H1 (cell line): ENCODE measurements around the gene LSM14B. TPM values are rescaled to one million over a fixed set of nuclear protein-coding genes. Genes with fewer than 3 reads are reported as not detected.

ENCODE experiments used
- CTCF ChIA-PET: fragments of 300-600 bp; sonication (Branson Sonifier 250); formaldehyde crosslinking; loops from one replicate; lab custom pipeline; 2021; ENCODE audit not compliant: partially characterized antibody; lab: Charles Lee
- POLR2A ChIA-PET: fragments of 300-600 bp; sonication (Branson Sonifier 250); formaldehyde crosslinking; loops from one replicate; lab custom pipeline; 2021; ENCODE audit warnings: inconsistent platforms; ENCODE audit not compliant: partially characterized antibody; lab: Charles Lee
- DNase-seq, 2 experiments: peaks; one replicate each; pipeline versions ENCODE4 v3.0.0 to v3.0.0-alpha.2; 2010 to 2022; ENCODE audit warnings: low spot score in 2 of 2, low read depth in 1 of 2, mixed read lengths in 1 of 2
- FAIRE-seq: peaks from 2 replicates; lab custom pipeline; 2011; peaks lifted over from hg19 to GRCh38; lab: Jason Lieb, UNC
- H2AFZ ChIP-seq: 2 replicates; pipeline ENCODE4 v1.8.1; 2012; ENCODE audit warnings: low read length, inconsistent platforms
- H2AK5ac ChIP-seq: 2 replicates; pipeline ENCODE4 v1.6.1; 2013; ENCODE audit warnings: low read depth, low read length
- H2BK120ac ChIP-seq: replicated peaks from 2 replicates; pipeline ENCODE3; 2013; ENCODE audit warnings: low read depth, low read length, inconsistent platforms
- H2BK12ac ChIP-seq: 2 replicates; pipeline ENCODE4 v1.6.1; 2013; ENCODE audit warnings: low read depth, low read length
- H2BK15ac ChIP-seq: 2 replicates; pipeline ENCODE4 v1.6.1; 2013; ENCODE audit warnings: low read length
- H2BK20ac ChIP-seq: 2 replicates; pipeline ENCODE4 v1.6.1; 2013; ENCODE audit warnings: low read length
- H2BK5ac ChIP-seq: 2 replicates; pipeline ENCODE4 v1.6.1; 2013; ENCODE audit warnings: low read depth, low read length
- H3K14ac ChIP-seq: 2 replicates; pipeline ENCODE4 v1.6.1; 2013; ENCODE audit warnings: inconsistent platforms; ENCODE audit not compliant: insufficient read length
- H3K18ac ChIP-seq: 2 replicates; pipeline ENCODE4 v1.6.1; 2013; ENCODE audit warnings: low read length; ENCODE audit errors: extremely low read depth
- H3K23ac ChIP-seq: 2 replicates; pipeline ENCODE4 v1.6.1; 2013; ENCODE audit warnings: inconsistent platforms; ENCODE audit not compliant: insufficient read length
- H3K23me2 ChIP-seq: 2 replicates; pipeline ENCODE4 v1.6.1; 2013; ENCODE audit warnings: low read depth, low read length
- H3K27ac ChIP-seq: 2 replicates; pipeline ENCODE4 v1.6.1; 2011; ENCODE audit warnings: low read depth, low read length, inconsistent platforms
- H3K27me3 ChIP-seq, 4 experiments: replicated peaks in 1 of 4; 1 replicate in 1 of 4; 2 replicates in 3 of 4; pipeline versions ENCODE4 v1.6.1 to v1.8.1; 2011 to 2013; ENCODE audit warnings: low read length in 3 of 4, mild to moderate bottlenecking in 3 of 4, inconsistent platforms in 2 of 4, mixed read lengths in 2 of 4, moderate library complexity in 1 of 4; ENCODE audit not compliant: control insufficient read depth in 3 of 4, insufficient read depth in 3 of 4; ENCODE audit errors: extremely low read depth in 1 of 4
- H3K36me3 ChIP-seq, 4 experiments: 2 replicates each; pipeline versions ENCODE4 v1.6.1 to v1.8.1; 2011 to 2013; ENCODE audit warnings: mild to moderate bottlenecking in 4 of 4, low read length in 3 of 4, moderate library complexity in 2 of 4, control low read depth in 1 of 4, inconsistent platforms in 1 of 4; ENCODE audit not compliant: insufficient read depth in 4 of 4, control insufficient read depth in 2 of 4
- H3K4ac ChIP-seq: replicated peaks from 2 replicates; pipeline ENCODE3; 2013; ENCODE audit warnings: low read length, low read depth, mixed read lengths, inconsistent platforms; ENCODE audit not compliant: insufficient read length
- H3K4me1 ChIP-seq, 4 experiments: replicated peaks in 1 of 4; 1 replicate in 1 of 4; 2 replicates in 3 of 4; pipeline versions ENCODE4 v1.6.1 to v1.8.1; 2011 to 2013; ENCODE audit warnings: low read length in 3 of 4, inconsistent platforms in 2 of 4, mixed read lengths in 1 of 4; ENCODE audit not compliant: insufficient read depth in 4 of 4, control insufficient read depth in 3 of 4
- H3K4me2 ChIP-seq, 2 experiments: 2 replicates each; pipeline versions ENCODE4 v1.6.1 to v1.8.1; 2011 to 2013; ENCODE audit warnings: low read depth in 2 of 2, low read length in 2 of 2, control low read depth in 1 of 2, inconsistent platforms in 1 of 2, mild to moderate bottlenecking in 1 of 2; ENCODE audit not compliant: insufficient read depth in 1 of 2
- H3K4me3 ChIP-seq, 4 experiments: fragments of 200-600, 300-600 bp in 1 of 4; sonication (generic), shearing (Covaris generic), sonication (Bioruptor Twin) in 1 of 4; 2 replicates each; pipeline versions ENCODE4 v1.5.1 to v1.8.1; 2011 to 2016; ENCODE audit warnings: low read length in 4 of 4, low read depth in 3 of 4, control low read depth in 2 of 4, inconsistent platforms in 2 of 4, mild to moderate bottlenecking in 2 of 4, mixed read lengths in 1 of 4, moderate library complexity in 1 of 4; ENCODE audit not compliant: insufficient read depth in 2 of 4; ENCODE audit errors: extremely low read depth in 1 of 4
- H3K56ac ChIP-seq: replicated peaks from 2 replicates; pipeline ENCODE3; 2013; ENCODE audit warnings: low read depth, mild to moderate bottlenecking, mixed read lengths, low read length, inconsistent platforms; ENCODE audit not compliant: insufficient read length
- H3K79me1 ChIP-seq: 2 replicates; pipeline ENCODE4 v1.6.1; 2013; ENCODE audit warnings: low read depth, low read length, control low read depth
- H3K79me2 ChIP-seq, 2 experiments: 2 replicates each; pipeline versions ENCODE4 v1.6.1 to v1.8.1; 2012 to 2013; ENCODE audit warnings: low read length in 2 of 2, mild to moderate bottlenecking in 2 of 2, inconsistent platforms in 1 of 2; ENCODE audit not compliant: insufficient read depth in 2 of 2, control insufficient read depth in 1 of 2
- H3K9ac ChIP-seq, 4 experiments: replicated peaks in 1 of 4; 1 replicate in 1 of 4; 2 replicates in 3 of 4; pipeline versions ENCODE4 v1.6.1 to v1.8.1; 2011 to 2013; ENCODE audit warnings: low read depth in 3 of 4, low read length in 3 of 4, control low read depth in 2 of 4, mild to moderate bottlenecking in 2 of 4, moderate library complexity in 2 of 4, inconsistent platforms in 1 of 4; ENCODE audit errors: extremely low read depth in 1 of 4
- H3K9me3 ChIP-seq, 2 experiments: 2 replicates each; pipeline versions ENCODE4 v1.6.1 to v1.8.1; 2012 to 2013; ENCODE audit warnings: mild to moderate bottlenecking in 2 of 2, moderate library complexity in 2 of 2, control low read depth in 1 of 2, inconsistent platforms in 1 of 2, low read depth in 1 of 2, low read length in 1 of 2, mixed read lengths in 1 of 2; ENCODE audit not compliant: insufficient read depth in 2 of 2
- H4K20me1 ChIP-seq, 2 experiments: replicated peaks in 1 of 2; 2 replicates each; pipeline versions ENCODE3 to v1.8.1; 2011 to 2013; ENCODE audit warnings: inconsistent platforms in 2 of 2, low read length in 2 of 2, mild to moderate bottlenecking in 1 of 2; ENCODE audit not compliant: insufficient read depth in 2 of 2, control insufficient read depth in 1 of 2
- H4K5ac ChIP-seq: 2 replicates; pipeline ENCODE4 v1.6.1; 2013; ENCODE audit warnings: low read length, low read depth, mixed read lengths, inconsistent platforms; ENCODE audit not compliant: insufficient read length
- H4K8ac ChIP-seq: 2 replicates; pipeline ENCODE4 v1.8.0; 2013; ENCODE audit warnings: mild to moderate bottlenecking, moderate library complexity, low read length, inconsistent platforms; ENCODE audit not compliant: insufficient read depth; ENCODE audit errors: extremely low read depth
- H4K91ac ChIP-seq: replicated peaks from 2 replicates; pipeline ENCODE3; 2013; ENCODE audit warnings: low read length, mixed read lengths, inconsistent platforms; ENCODE audit not compliant: insufficient read length
- ASH2L ChIP-seq: fragments of 200-600, 300-600 bp; sonication (generic); IDR thresholded peaks from one replicate; pipeline ENCODE4 v1.7.1; 2017; ENCODE audit warnings: low read length
- EP300 ChIP-seq, 2 experiments: IDR thresholded peaks; 1 replicate in 1 of 2; 2 replicates in 1 of 2; pipeline ENCODE4 v1.6.1; 2011 to 2012; ENCODE audit warnings: low read depth in 2 of 2, low read length in 2 of 2, mild to moderate bottlenecking in 2 of 2, borderline replicate concordance in 1 of 2, inconsistent platforms in 1 of 2, moderate library complexity in 1 of 2
- KDM5A ChIP-seq: fragments of 200-600 bp; IDR thresholded peaks from 2 replicates; pipeline ENCODE4 v1.7.1; 2012; ENCODE audit warnings: mild to moderate bottlenecking, low read length, inconsistent platforms, mixed read lengths
- SP4 ChIP-seq: IDR thresholded peaks from 2 replicates; pipeline ENCODE4 v1.6.1; 2012; ENCODE audit warnings: low read length, inconsistent platforms
- SRF ChIP-seq: IDR thresholded peaks from 2 replicates; pipeline ENCODE4 v1.6.1; 2011; ENCODE audit warnings: mild to moderate bottlenecking, low read depth, low read length, moderate library complexity
- SUZ12 ChIP-seq: fragments of 200-600 bp; sonication (generic); IDR thresholded peaks from 2 replicates; pipeline ENCODE4 v1.6.1; 2012; ENCODE audit warnings: mild to moderate bottlenecking, inconsistent platforms, low read length, moderate library complexity, mixed read lengths
- ZNF274 ChIP-seq: IDR thresholded peaks from 2 replicates; pipeline ENCODE4 v1.7.0; 2012; ENCODE audit warnings: low read length, borderline replicate concordance; ENCODE audit errors: extremely low read depth
- WGBS, 2 experiments: shearing (Covaris generic) in 1 of 2; methylation state at CpG; one replicate each; pipeline versions ENCODE4 v1.1.6 to v1.1.7; 2013 to 2015; ENCODE audit warnings: low lambda C conversion rate in 2 of 2, mixed read lengths in 2 of 2, inconsistent platforms in 1 of 2, low coverage in 1 of 2, missing lambda C conversion rate in 1 of 2; ENCODE audit not compliant: insufficient replicate concordance in 2 of 2, insufficient coverage in 1 of 2, insufficient read length in 1 of 2; ENCODE audit errors: extremely low coverage in 1 of 2, missing lambda C conversion rate in 1 of 2; 5-methylcytosine and 5-hydroxymethylcytosine counted together
- polyA plus RNA-seq, 7 experiments: library from polyadenylated mRNA; depleted of rRNA in 3 of 7; stranded (reverse) in 5 of 7; unstranded in 2 of 7; fragments of >200 nt in 5 of 7; fragments of 200-250 nt in 2 of 7; gene quantifications; 1 replicate in 5 of 7; 2 replicates in 1 of 7; 4 replicates in 1 of 7; pipeline versions ENCODE4 v1.2.1 to v1.2.3, GENCODE V29; 2011 to 2013; ENCODE audit warnings: missing spikeins in 2 of 7, mixed read lengths in 2 of 7
- total RNA-seq: library from RNA; stranded (reverse); fragmentation: NEBNext Ultra II Directional; extraction: Animal tissue kit (Norgen Biotek cat#: 25700); gene quantifications from 2 replicates; pipeline ENCODE4 v1.2.1, GENCODE V29; 2021

The LSM14B gene
- total and polyA plus RNA-seq, 2 of the 8 experiments (the other 6 are each of a cell fraction or from before 2014, with no cell fraction given) = 58.3 to 65.6 TPM

- H2BK120ac ChIP-seq = no peak overlapping the region
- H2AK5ac ChIP-seq = no peak overlapping the region
- POLR2A ChIA-PET = no interaction called here
- no peak for FAIRE-seq
- H3K4me1 ChIP-seq = no peaks in the 10 kb centered on the region
- no peak overlapping the region for H2BK12ac ChIP-seq
- no peak for DNase-seq
- H3K79me2 ChIP-seq = no peaks in the 10 kb centered on the region
- H3K23me2 ChIP-seq = no peaks in the 10 kb centered on the region
- H4K5ac ChIP-seq = no peak overlapping the region
- H3K4me3 ChIP-seq = no peak overlapping the region
- H3K27me3 ChIP-seq = no peaks in the 10 kb centered on the region
- H2AFZ ChIP-seq = no peak overlapping the region
- H3K18ac ChIP-seq = no peak overlapping the region
- peaks cover 8 to 34% (median 23%) of the 10 kb centered on the region in 4 experiments for H3K36me3 ChIP-seq
- no peak overlapping the region for H3K4ac ChIP-seq
- H3K27ac ChIP-seq = no peak overlapping the region
- H3K14ac ChIP-seq = no peak overlapping the region
- no peak overlapping the region for H2BK15ac ChIP-seq
- H3K9me3 ChIP-seq = no peaks in the 10 kb centered on the region
- no peak overlapping the region for H4K8ac ChIP-seq
- CTCF ChIA-PET = interaction anchor here (3.2 kb wide), 1 partner anchor 12 kb away, joined by 16 read pairs; no protein-coding TSS in a partner anchor
- no peak overlapping the region for H3K4me2 ChIP-seq
- H2BK5ac ChIP-seq = no peak overlapping the region
- H4K20me1 ChIP-seq = peaks cover 4 to 13% of the 10 kb centered on the region in 2 experiments
- TF ChIP-seq ASH2L (no peak), SP4 (no peak), KDM5A (no peak), EP300 (IDR thresholded peaks at IDR 0.05; ENCODE audit: borderline replicate concordance in 1 of 2, low read depth in 2 of 2, low read length in 2 of 2) (no peak), SRF (no peak), ZNF274 (no peak), SUZ12 (no peak)
- no peak overlapping the region for H2BK20ac ChIP-seq
- no peaks in the 10 kb centered on the region for H3K79me1 ChIP-seq
- H3K9ac ChIP-seq = no peak overlapping the region
- WGBS, 2 experiments = 95% methylated on average over 23 of the region's 23 CpGs; no CpG with 5 or more reads in 1 of the 2 experiments
- no peak overlapping the region for H3K56ac ChIP-seq
- H4K91ac ChIP-seq = no peak overlapping the region
- H3K23ac ChIP-seq = no peak overlapping the region
Observed at GRCh38 chr20:62168890-62169435, 46.7 kb downstream of the LSM14B start.
